Tibial artery (tissue), 4 donors: ENCODE data around the gene CSNK2A1.

Source experiments
- DNase-seq, 2 donors: peaks; one replicate each; pipeline ENCODE4 v3.0.0-alpha.2; 2019
- H3K27ac ChIP-seq, 2 donors: fragments of 200-600 bp; sonication (generic) in 1 of 2; 1 replicate in 1 of 2; 2 replicates in 1 of 2; pipeline ENCODE4 v1.5.1; 2018 to 2019; ENCODE audit warnings: mild to moderate bottlenecking in 1 of 2
- H3K27me3 ChIP-seq, 2 donors: fragments of 200-600 bp; sonication (generic) in 1 of 2; one replicate each; pipeline versions ENCODE4 v1.5.1 to v1.6.0; 2016 to 2019
- H3K36me3 ChIP-seq, 3 donors: fragments of 200-600 bp; sonication (generic) in 2 of 3; one replicate each; pipeline ENCODE4 v1.5.1; 2016 to 2019; ENCODE audit warnings: mild to moderate bottlenecking in 2 of 3
- H3K4me1 ChIP-seq, 4 donors: fragments of 200-600 bp; sonication (generic) in 2 of 4; 1 replicate in 3 of 4; 2 replicates in 1 of 4; pipeline ENCODE4 v1.5.1; 2016 to 2019
- H3K4me3 ChIP-seq, 2 donors: fragments of 200-600 bp; sonication (generic) in 1 of 2; 1 replicate in 1 of 2; 2 replicates in 1 of 2; pipeline ENCODE4 v1.5.1; 2018 to 2019; ENCODE audit warnings: mild to moderate bottlenecking in 2 of 2
- H3K9me3 ChIP-seq, 3 donors: fragments of 200-600 bp; sonication (generic) in 1 of 3; one replicate each; pipeline ENCODE4 v1.5.1; 2016 to 2019
- intact Hi-C: fragments of 100-400 bp; cut with DNase I; formaldehyde crosslinking; loops from one replicate; pipeline ENCODE4 v1.15.0; 2023; ENCODE audit warnings: low total_unique reads
- TF ChIP-seq, protein P1 (sequence below), 2 experiments: fragments of 200-600 bp in 1 of 2; fragments of 450-650 bp in 1 of 2; IDR thresholded peaks; one replicate each; pipeline ENCODE4 v1.5.1; 2017 to 2019; ENCODE audit warnings: antibody characterized with exemption in 2 of 2, mild to moderate bottlenecking in 1 of 2, moderate library complexity in 1 of 2

CSNK2A1 gene

GRCh38 chr20:555976-556385, 12.4 kb upstream of the CSNK2A1 start:
- Histone ChIP-seq H3K27ac (no peak overlapping the region), H3K27me3 (peaks cover 0 to 35% of the 10 kb centered on the region in 2 donors), H3K9me3 (no peaks in the 10 kb centered on the region), H3K36me3 (no peaks in the 10 kb centered on the region), H3K4me3 (no peak overlapping the region), H3K4me1 (no peaks in the 10 kb centered on the region)
- TF ChIP-seq, protein P1, sequence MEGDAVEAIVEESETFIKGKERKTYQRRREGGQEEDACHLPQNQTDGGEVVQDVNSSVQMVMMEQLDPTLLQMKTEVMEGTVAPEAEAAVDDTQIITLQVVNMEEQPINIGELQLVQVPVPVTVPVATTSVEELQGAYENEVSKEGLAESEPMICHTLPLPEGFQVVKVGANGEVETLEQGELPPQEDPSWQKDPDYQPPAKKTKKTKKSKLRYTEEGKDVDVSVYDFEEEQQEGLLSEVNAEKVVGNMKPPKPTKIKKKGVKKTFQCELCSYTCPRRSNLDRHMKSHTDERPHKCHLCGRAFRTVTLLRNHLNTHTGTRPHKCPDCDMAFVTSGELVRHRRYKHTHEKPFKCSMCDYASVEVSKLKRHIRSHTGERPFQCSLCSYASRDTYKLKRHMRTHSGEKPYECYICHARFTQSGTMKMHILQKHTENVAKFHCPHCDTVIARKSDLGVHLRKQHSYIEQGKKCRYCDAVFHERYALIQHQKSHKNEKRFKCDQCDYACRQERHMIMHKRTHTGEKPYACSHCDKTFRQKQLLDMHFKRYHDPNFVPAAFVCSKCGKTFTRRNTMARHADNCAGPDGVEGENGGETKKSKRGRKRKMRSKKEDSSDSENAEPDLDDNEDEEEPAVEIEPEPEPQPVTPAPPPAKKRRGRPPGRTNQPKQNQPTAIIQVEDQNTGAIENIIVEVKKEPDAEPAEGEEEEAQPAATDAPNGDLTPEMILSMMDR (IDR thresholded peaks at IDR 0.05), result no peak
- no peak for DNase-seq
- intact Hi-C loops, result no loop called here

DNA sequence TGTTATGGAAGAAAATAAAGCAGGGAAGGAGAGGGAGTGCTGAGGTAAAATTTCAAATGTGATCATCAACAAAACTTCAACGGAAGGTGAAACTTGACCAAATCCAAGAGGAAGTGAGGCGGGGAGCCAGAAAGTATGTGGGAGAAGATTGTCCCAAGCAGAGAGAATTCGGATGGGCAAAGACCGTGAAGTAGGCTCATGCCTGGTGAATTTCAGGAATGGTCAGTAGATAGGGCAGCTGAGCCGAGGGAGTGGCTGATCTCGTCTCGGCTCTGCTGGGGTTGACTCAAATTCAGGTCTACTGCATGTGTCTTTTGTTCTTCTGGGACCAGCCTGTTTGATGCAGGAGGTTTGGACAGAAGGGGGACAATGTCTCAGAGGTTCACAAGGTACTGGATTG, 7.0 kb upstream of the CSNK2A1 start:
- no peak overlapping the region for H3K27ac ChIP-seq
- intact Hi-C loops, result no loop called here
- H3K4me1 ChIP-seq, result no peaks in the 10 kb centered on the region
- H3K9me3 ChIP-seq, result no peaks in the 10 kb centered on the region
- no peak for DNase-seq
- TF ChIP-seq, protein P1 (IDR thresholded peaks at IDR 0.05), result no peak
- H3K36me3 ChIP-seq, result no peaks in the 10 kb centered on the region
- H3K27me3 ChIP-seq, result peaks cover 0 to 12% of the 10 kb centered on the region in 2 donors
- no peak overlapping the region for H3K4me3 ChIP-seq

DNA sequence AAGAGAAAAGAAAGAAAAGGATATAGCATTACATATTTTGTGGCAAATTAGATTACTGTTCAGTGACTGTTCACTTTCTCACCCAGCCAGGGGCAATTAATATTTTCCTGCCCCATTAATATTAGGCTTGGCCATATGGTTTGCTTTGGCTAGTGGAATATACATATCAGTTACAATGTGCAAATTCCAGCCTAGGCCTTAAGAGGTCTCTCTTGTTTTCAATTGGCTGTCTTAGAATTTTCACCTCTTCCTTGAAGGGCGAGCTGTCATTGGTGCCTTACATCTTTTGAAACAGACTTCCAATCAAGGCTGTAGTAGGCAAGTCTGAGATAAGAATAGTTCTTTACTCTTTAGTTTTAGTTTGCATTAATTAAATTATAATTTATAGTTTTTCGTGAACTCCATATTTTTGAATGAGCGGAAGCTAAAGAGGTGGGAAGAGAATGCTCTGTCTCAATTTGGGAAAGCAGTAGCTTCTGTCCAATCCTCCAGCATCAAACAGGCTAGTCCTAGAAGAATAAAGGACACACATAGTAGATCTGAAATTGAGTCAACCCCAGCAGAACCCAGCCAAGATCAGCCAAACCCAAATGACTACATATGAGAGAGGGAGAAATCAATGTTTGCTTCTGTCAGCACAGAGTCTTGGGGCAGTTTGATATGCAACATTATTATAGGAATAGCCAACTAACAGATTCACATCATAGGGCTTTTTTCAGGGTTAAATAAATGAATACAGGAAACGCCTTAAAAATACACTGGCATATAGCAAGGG, 6.3 kb upstream of the CSNK2A1 start:
- no peak overlapping the region for H3K27ac ChIP-seq
- H3K4me3 ChIP-seq, result no peak overlapping the region
- DNase-seq, result no peak
- H3K36me3 ChIP-seq, result no peaks in the 10 kb centered on the region
- H3K9me3 ChIP-seq, result no peaks in the 10 kb centered on the region
- H3K4me1 ChIP-seq, result no peaks in the 10 kb centered on the region
- H3K27me3 ChIP-seq, result peaks cover 0 to 5% of the 10 kb centered on the region in 2 donors
- TF ChIP-seq, protein P1 (IDR thresholded peaks at IDR 0.05), result no peak
- intact Hi-C loops, result no loop called here

GRCh38 chr20:548906-549305, 5.3 kb upstream of the CSNK2A1 start:
- Histone ChIP-seq H3K27ac (no peak overlapping the region), H3K4me3 (no peak overlapping the region), H3K27me3 (peaks cover 0 to 4% of the 10 kb centered on the region in 2 donors), H3K4me1 (peaks cover 0 to 6% (median 4%) of the 10 kb centered on the region in 4 donors), H3K36me3 (no peaks in the 10 kb centered on the region), H3K9me3 (no peaks in the 10 kb centered on the region)
- no peak for DNase-seq
- TF ChIP-seq, protein P1 (IDR thresholded peaks at IDR 0.05), result no peak
- intact Hi-C loops, result no loop called here

- H3K27me3 ChIP-seq, result no peaks in the 10 kb centered on the region
- no peaks in the 10 kb centered on the region for H3K36me3 ChIP-seq
- intact Hi-C loops, result no loop called here
- TF ChIP-seq, protein P1 (IDR thresholded peaks at IDR 0.05), result no peak
- no peak overlapping the region for H3K27ac ChIP-seq
- no peak for DNase-seq
- no peak overlapping the region for H3K4me3 ChIP-seq
- H3K4me1 ChIP-seq, result peaks cover 0 to 12% (median 9%) of the 10 kb centered on the region in 4 donors
- H3K9me3 ChIP-seq, result no peaks in the 10 kb centered on the region
These were observed 3.8 kb upstream of the CSNK2A1 start for GRCh38 chr20:547394-547793.
